Inflammatory macrophage treated with lipopolysaccharide for 4 hours (primary cell): ENCODE data around the gene PCNA.

Source experiments
- DNase-seq: peaks from one replicate; pipeline ENCODE4 v3.0.0-alpha.2; 2020

The PCNA gene

DNA sequence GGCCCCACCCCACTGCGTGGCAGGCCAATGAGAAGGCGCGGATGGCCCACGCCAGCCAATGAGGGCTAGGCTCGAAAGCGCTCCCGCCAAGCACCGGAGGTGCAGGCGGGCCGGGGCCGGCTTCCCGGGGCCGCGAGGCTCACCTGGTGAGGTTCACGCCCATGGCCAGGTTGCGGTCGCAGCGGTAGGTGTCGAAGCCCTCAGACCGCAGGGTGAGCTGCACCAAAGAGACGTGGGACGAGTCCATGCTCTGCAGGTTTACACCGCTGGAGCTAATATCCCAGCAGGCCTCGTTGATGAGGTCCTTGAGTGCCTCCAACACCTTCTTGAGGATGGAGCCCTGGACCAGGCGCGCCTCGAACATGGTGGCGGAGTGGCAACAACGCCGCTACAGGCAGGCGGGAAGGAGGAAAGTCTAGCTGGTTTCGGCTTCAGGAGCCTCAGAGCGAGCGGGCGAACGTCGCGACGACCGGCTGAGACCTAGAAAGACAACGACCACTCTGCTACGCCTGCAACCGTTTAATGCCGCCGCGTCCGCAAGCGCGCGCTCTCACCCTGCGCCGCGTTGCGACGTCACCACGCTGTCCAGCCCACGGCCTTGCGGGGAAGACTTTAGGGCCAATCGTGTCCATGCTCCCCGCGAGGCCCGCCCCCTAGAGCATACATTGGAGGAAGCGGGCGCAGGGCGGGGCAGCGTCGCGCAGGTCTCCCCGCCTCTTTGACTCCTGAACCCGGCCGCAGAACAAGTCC, at the start of gene PCNA:
PCNA (minus strand) TSS at position 524 of the 750 bp plus-strand sequence; CDS start at position 364, 160 bp downstream.
- DNase-seq: peak; percentile 97

DNA sequence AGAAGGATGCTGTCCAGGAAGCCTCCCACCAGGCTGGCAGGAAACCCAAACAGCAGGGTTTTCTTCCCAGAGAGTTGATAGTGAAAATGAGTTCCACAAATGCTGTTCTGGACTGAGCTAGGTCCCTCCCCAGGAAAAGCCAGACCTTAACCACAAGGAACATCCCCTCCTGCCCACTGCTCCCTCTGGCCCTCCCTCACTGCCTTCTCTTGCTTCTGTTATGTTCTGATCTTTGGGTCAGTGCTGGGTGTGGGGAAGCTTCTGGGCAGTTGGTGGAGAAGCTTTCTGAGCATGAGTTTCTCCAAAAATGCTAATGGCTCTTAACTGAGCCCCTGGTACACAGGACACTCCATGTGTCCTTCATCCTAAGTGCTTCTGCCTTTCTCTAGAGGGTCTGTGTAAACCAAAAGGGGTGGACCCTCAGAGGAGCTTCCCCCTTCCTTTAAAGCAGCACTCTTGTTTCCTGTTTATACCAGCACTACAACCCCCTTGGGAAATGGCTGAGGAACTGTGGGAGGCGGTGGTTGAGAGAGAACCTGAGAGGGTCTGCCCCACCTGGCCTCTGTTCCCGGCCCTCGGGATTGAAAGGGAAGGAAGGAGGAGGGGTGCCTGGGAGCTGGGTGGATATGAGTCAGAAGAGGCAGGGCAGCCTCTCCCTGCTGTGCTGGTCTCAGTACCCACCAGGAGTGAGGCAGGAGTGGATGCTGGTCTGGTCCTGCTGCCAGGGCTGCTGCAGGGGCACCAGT, 49.1 kb upstream of the PCNA start:
- DNase-seq: peak; percentile 54

DNA sequence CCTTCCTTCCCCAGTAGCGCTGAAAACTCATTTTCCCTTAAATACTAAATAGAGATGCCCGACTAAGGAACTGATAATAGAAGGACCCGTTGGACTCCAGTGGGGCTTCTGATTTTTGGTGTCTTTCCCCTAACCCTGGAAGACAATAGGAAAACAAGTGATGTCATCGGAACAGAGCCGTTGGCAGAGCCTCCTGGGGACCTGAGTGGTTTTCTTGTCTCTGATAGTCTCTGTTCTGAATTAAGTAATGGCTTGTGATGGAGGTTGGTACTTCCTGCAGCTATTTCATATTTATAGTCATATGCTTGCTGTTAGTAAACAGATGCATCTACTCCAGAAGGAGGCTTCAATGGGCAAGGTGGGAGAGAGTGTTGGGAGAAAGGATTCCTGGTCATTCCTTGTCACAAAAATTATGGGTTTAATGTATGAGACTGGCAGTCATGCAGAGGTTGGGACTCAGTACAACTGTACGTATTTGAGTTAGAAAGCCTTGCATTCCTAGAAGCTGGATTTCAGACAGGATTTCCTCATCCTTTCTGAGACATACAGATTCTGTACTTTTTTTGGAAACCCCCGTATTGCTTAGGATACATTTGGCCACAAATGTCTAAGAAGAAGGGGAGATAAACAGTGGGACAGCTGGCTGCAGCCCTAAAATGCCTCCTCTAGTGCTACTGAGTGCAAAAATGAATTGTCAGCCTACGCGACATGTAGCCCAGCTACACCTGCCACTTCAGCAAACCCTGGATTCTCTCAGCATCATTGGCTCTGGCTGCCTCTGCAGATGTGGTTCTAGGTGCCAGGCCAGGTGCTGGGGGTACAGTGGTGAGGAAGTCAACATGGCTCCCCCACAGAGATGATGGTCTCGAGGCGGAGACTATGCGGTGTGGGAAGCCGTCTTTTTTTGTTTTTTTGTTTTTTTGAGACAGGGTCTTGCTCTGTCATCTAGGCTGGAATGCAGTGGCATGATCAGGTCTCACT, 45.2 kb upstream of the PCNA start:
- DNase-seq: peak; percentile 64

DNA sequence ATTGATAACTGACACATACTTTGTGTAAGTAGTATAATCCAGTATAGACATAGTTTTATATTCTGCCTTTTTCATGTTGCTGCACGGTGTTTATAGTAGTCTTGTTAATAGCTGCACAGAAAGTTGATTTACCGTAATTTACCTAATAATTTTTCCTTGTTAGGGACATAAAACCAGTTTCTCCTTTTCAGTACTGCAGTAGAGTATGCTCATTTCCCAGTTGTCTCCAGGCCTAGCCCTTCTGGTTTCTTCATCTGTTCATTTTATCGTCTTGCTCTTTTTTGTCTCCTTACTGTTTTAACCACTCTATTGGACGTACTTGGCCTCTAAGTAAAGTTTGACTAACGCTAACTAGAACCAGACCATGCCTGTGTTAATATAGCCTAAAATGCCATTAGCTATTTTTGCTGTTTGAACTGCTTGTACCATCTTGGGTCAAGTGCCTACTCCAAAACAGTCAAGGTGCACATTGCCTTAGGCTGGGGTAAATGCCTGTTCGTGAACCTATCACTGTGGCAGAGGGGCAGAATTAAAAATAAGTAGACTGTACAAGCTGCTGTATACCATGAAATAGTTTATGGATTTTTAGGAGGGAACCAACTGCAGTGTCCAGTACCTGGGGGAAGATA, 41.9 kb upstream of the PCNA start:
- no peak for DNase-seq

DNA sequence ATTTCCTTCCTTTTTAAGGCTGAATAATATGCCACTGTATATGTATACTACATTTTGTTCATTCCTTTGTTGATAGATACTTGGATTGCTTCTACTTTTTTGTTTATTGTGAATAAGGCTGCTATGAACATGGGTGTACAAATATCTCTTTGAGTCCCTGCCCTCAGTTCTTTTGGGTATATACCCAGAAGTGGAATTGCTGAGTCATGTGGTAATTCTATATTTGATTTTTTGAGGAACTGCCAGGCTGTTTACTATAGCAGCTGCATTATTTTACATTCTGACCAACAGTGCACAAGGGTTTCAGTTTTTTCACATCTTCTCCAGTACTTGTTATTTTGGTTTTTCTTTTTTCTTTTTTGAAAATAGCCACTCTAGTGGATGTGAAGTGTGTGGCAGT, 41.1 kb upstream of the PCNA start:
- peak; percentile 61 for DNase-seq

DNA sequence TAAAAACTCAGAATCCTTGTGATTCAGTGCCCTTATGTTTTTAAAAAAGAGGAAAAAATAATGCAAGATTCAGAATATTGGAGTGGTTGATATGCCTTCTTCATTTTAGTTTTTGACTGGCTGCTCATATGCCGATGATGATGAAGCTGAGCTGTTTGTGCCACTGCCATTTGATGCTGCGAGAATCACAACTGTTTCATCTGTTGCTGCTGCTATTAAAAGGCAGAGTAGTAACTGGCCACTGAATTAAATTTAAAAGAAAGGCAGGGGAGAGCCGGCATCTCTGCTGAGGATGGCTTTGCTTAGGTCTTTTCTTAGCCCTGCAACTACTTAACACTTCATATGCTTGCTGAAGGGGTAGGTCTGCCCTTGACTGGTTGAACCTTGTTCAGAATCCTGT, 40.2 kb upstream of the PCNA start:
- no peak for DNase-seq

DNA sequence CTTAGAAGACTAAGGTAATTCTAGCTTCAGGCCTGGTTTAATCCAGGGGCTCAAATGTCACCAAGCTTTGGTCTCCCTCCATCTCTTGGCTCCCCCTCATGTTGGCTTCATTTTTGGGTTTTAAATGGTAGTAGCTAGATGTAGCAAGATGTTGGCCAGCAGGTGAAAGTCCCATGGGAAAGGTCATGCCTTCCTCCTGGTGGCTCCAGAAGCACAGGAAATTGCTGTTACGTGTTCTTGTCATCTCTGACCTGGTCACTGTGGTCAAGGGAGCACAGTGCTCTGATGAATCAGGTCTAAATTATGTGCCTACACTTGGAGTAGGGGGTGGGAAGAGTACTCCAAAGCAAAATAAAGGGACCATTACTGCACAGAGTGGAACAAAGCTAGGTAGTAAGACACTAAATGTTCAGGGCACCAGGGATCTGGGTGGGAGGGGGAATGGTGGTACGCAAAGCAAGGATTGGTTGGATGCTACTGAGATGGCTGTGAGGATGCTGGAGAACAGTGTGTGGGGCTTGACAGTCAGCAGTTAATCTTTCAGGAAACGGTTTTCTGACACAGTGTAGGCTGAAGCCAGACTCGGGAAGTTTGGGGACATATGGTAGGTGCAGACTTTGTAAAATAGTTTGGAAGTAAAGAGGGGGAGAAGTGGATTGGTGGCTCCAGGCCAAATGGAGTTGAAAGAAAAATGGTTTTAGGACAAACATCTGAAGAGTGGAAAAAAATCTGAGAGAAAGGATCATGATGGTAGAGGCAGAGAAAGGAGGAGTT, 37.1 kb upstream of the PCNA start:
- DNase-seq: no peak

DNA sequence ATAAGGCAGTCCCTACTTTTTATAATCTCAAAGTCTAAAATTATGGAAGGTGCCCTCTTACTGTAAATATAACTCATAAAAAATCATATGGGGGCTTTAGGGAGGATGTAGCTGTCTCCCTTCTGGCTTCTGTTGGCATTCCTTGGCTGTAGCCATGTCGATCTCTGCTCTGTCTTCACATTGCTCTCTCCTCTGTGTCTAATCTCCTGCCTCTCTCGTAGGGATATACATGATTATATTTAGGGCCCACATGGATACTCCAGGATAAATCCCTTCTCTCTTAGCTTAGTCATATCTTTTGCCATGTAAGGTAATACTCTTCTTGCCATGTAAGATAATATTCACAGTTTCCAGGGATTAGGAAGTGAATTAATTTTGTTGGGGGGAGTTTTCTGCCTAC, 35.6 kb upstream of the PCNA start:
- DNase-seq: no peak

DNA sequence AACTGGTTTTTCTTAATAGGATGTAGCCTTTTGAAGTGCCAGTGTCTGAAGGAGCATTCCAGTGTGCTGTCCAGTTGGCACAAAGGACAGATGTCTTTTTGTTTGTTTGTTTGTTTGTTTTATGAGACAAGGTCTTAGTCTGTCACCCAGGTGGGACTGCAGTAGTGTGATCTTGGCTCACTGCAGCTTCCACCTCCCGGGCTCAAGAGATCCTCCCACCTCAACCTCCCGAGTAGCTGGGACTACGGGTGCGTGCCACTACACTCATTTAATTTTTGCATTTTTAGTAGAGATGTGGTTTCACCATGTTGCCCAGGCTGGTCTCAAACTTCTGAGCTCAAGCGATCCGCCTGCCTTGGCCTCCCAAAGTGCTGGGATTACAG, 34.8 kb upstream of the PCNA start:
- DNase-seq: no peak

DNA sequence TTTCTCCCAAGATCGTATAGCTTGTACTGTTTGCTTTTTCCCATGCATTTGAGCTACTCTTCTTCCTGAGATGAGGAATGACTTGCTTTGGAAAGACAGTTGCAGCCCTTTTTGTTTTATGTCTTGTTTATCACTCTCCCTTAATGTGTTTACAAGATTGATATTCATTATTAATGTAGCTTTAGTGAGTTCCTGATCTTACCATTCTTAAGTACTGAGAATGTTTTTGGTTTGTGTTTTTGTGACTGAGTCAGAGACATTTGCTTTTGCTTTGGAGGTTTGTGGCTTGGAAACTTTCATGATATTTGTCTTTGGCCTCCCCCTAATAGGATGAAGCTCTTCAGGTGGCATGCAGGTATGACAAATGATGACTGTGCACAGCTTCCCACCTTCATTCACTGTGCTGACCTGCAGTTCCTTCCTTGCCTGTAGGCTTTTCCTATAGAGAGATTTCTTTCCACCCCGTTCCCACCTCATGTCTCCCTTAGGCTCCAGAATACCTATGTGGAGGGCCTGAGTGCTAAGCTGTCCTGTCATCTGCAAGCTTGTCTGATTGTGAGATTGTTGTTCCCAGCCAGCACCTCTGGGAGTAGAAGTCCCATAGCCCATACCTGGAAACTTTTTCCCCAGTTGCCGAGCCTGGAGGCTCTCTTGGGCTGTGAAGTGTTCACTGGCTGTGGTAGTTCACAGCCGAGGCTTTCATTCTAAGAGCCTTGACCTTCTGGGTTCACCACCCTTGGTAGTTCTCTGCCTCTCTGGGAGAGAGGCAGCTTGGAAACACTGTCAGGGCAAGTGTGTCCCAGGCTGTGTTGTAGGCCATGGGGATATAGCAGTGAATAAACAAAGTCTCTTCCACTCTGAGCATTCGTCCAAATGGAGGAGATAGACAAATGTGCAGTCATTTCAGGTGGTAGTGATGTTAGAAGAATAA, 34.1 kb upstream of the PCNA start:
- no peak for DNase-seq

DNA sequence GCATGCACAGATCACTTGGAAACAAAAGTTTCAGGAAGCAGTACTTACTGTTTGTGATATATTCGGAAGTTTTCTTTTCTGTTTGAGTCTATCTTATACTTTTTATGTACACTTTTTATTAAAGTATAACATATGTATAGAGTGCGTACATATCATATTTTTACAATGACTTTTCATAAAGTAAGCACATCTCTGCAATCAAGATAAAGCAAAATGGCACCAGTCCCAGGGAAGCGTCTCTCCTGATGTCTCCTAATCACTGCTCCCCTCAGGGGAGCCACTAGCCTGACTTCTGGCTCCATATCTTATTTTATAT, 33.4 kb upstream of the PCNA start:
- no peak for DNase-seq

DNA sequence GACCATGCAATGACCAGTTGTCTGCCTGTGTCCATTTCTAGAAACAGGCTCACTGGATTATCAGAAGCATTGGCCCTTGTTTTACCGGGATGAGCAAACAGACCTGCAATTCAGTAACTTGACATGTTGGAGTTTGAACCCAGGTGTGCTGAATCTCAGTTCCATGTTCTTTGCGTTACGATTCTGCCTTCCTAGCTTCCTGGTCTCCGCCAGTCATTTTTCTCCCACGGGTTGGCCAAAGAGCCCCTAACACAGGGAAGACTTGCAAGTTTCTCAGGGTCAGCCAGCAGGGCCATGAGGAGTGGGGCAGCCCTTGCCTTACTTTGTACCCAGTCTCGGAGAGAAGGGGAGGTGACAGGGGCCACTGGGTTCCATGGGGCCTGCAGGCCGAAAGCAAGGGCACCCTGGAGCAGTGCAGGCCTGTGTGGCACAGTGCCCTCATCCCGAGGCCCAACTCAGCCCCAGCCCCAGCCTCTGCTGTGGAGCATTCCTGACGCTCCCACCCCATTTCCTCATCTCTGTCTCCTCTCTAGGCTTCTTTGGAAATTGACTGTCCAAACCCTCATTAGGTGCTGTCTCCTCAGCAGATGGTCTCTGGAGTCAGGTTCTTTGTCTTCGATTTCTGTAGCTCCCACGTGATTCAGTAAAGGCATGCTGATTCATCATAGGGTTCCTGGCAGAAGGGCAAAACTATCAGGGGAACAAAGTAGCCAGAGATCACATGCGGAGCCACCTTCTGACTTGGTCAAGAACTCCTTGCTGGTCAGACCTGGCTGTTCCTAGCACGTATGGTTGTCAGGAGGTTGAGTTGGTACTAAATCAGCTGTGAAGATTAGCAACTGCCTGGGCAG, 30.7 kb upstream of the PCNA start:
- DNase-seq: no peak

DNA sequence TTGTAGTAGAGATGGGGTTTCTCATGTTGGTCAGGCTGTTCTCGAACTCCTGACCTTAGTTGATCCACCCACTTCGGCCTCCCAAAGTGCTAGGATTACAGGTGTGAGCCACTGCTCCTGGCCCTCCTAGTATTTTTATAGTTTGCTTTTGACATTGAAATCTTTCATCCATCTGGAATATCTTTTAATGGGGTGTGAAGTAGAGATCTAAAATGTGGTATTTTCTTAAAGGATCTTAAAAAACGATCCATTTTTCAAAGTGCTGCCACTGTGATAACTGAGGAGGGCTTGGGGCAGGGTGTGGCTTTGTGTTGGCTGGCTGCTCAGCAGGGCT, 30.1 kb upstream of the PCNA start:
- DNase-seq: no peak

DNA sequence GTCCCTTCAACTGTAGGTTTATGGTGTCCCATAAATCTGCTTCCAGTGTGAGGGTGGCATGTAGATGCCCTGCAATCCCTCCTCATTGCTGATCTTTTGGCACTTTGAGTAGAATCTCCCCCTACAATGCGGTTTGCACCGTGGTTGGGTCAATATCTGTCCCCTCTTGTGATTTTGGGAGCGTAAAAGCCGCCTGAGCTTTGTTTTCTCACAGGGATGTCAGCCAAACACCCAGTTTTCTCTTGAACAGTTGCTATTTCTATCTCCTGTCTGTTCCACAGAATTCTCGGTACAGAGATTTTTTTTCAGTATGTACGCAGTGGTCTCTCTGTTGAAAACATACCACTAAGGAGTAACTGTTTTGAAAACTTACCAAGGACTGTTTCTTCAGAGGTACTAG, 28.8 kb upstream of the PCNA start:
- no peak for DNase-seq

DNA sequence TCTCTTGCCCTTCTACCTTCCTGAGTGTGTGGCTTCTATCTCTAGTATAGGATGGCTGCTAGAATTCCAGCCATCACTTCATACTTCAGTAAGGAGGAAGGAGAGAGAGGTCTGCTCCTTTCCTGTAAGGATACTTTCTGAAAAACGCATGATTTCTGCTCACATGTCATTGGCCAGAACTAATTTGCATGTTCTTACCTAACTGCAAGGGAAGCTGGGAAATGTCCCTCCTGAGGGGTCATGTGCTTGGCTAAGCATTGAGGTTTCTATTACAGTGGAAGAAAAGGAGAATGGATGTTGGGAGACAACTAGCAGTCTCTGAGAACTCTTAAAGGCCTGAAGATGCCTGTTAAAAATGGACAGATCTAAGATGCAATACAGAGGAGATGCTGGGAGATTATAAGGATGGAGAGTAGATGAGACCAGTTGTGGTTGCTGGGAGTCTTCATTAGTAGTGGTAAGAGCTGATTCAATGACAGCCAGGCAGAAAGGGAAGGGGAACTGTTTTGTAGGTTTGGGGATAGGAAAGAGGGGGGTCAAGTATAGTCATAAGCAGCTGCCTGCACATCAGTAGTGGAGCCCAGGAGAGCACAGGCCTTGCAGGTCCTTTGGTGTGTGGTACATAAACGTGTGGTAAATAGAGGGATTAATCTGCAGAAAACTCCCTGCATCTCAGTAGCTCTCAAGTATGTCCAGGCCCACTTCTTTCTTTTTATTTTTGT, 27.3 kb upstream of the PCNA start:
- DNase-seq: peak; percentile 85

DNA sequence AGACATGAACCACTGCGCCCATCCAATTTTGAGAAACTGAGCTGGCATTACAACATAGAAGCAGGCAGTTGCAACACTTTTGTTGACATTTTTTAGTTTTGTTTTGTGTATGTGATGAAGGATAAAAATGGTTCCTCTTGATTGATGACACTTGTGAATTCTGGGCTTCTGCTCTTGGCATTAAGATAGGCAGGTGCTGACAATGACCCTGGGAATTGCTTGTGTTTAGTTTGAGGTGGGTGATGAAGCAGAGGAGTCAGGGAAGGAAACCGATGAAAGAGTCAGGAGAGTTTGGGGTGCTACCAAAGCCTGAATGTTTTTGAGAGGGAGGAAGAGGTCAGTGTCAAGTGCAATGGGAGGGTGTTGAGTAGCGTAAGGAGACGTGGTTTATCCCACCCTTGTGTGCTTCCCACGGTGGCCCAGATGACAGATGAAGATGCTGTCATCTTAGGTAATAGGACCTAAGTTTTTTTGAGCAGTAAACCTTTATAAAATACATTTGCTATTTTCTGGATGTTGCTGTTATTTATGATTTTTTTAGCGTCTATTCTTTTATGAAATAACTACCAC, 26.4 kb upstream of the PCNA start:
- peak; percentile 72 for DNase-seq

DNA sequence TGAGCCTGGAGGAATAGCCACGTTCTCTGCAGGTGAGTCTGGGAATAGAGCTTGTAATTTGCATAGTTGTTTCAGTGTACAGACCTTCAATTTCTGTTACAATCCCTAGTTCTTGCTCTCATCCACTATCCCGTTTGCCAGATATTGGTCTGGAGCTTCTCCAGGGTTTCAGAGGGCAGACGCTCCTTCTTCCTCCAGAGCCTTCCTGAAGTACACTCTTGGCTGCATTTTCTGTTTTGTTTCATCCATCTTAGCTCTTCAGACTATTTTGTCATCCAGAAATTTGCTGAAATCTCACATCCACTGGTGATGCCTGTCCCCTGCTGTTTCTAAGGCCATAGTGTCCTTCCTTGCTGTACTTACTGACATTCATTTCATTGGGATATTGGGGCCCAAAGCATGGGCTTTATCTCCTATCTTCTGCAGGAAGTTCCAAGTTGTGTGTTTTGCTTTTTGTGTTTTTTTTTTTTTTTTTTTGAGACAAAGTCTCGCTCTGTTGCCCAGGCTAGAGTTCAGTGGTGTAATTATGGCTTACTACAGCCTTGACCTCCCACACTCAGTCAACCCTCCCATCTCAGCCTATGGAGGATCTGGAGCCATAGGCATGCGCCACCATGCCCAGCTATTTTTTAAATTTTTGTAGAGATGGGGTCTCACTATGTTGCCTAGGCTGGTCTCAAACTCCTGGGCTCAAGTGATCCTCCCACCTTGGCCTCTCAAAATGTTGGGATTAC, 25.8 kb upstream of the PCNA start:
- DNase-seq: peak; percentile 60

DNA sequence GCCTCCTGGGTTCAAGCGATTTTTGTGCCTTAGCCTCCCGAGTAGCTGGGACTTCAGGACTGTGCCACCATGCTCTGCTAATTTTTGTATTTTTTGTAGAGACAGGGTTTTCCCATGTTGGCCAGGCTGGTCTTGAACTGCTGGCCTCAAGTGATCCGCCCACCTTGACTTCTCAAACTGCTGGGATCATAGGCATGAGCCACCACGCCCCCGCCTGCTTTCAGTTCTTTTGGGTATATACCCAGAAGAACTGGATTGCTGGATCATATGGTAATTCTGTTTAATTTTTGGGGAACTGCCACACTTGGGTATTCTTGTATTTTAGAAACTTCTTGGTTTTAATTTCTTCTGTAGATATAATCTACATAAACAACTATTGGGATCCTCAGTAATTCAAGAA, 24.1 kb upstream of the PCNA start:
- DNase-seq: peak; percentile 86
